MM.1S (cell line): Measurements from ENCODE around the gene HSDL2.

Experiments
- CTCF ChIP-seq: fragments of 300-600 bp; sonication (generic); IDR thresholded peaks from 2 replicates; pipeline ENCODE4 v1.5.1; 2016; ENCODE audit warnings: antibody characterized with exemption, low read length, mixed read lengths
- EZH2 ChIP-seq: fragments of 300-600 bp; sonication (generic); optimal IDR thresholded peaks from 2 replicates; pipeline ENCODE3; 2017; ENCODE audit warnings: low read depth, mild to moderate bottlenecking, antibody characterized with exemption, low read length, mixed read lengths
- EZH2phosphoT487 ChIP-seq: fragments of 300-600 bp; sonication (generic); IDR thresholded peaks from 2 replicates; pipeline ENCODE4 v1.6.1; 2018; ENCODE audit warnings: antibody characterized with exemption, low read length

- TF ChIP-seq CTCF (peak; percentile 5; the same call in 1 of the 2 replicates), EZH2phosphoT487 (no peak), EZH2 (no peak)
Observed at GRCh38 chr9:112366591-112366990, 13.3 kb upstream of the HSDL2 start.
